ENCODE results near the gene EXOC3. TPM values are rescaled to one million over a fixed set of nuclear protein-coding genes. Genes with fewer than 3 reads are reported as not detected.

The EXOC3 gene
- total RNA-seq, 4 donors from 2014 or later = 44.3 to 81.7 (median 54.0) TPM

DNA sequence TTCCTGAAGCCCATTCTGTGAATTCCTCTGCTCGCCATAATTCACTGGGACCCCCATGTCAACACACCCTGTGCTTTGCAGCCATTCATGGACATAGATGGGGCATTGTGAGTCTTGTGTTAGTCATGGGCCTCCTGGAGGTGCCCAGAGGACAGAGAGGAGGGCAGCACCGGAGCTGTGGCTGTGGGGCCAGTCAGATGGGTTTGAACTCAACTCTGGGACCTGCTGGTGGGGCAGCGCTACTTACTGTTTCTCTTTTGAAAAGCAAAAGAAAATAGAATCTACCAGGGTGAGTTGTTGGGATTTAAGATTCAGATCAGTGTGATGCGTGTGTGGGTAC, 11.3 kb upstream of the EXOC3 start:
- H3K27ac ChIP-seq = no peak overlapping the region
- ATAC-seq = no peak
- H3K9me3 ChIP-seq = no peaks in the 10 kb centered on the region
- no peak overlapping the region for H3K4me3 ChIP-seq
- no peaks in the 10 kb centered on the region for H3K36me3 ChIP-seq
- in situ Hi-C loops (cut with MboI; ENCODE audit: low sequenced_read_pairs in 4 of 4) (no loop called here), intact Hi-C loops (cut with DNase I; ENCODE audit: low total_unique reads) (no loop called here)
- TF ChIP-seq, protein P1, sequence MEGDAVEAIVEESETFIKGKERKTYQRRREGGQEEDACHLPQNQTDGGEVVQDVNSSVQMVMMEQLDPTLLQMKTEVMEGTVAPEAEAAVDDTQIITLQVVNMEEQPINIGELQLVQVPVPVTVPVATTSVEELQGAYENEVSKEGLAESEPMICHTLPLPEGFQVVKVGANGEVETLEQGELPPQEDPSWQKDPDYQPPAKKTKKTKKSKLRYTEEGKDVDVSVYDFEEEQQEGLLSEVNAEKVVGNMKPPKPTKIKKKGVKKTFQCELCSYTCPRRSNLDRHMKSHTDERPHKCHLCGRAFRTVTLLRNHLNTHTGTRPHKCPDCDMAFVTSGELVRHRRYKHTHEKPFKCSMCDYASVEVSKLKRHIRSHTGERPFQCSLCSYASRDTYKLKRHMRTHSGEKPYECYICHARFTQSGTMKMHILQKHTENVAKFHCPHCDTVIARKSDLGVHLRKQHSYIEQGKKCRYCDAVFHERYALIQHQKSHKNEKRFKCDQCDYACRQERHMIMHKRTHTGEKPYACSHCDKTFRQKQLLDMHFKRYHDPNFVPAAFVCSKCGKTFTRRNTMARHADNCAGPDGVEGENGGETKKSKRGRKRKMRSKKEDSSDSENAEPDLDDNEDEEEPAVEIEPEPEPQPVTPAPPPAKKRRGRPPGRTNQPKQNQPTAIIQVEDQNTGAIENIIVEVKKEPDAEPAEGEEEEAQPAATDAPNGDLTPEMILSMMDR (IDR thresholded peaks at IDR 0.05 in 4 of 5, conservative IDR thresholded peaks at IDR 0.05 in 1 of 5) = no peak
- no peak for TF ChIP-seq POLR2A (IDR thresholded peaks at IDR 0.05)
- peaks cover 3 to 20% (median 12%) of the 10 kb centered on the region in 3 donors for H3K27me3 ChIP-seq
- H3K4me1 ChIP-seq = no peaks in the 10 kb centered on the region
- DNase-seq = no peak

DNA sequence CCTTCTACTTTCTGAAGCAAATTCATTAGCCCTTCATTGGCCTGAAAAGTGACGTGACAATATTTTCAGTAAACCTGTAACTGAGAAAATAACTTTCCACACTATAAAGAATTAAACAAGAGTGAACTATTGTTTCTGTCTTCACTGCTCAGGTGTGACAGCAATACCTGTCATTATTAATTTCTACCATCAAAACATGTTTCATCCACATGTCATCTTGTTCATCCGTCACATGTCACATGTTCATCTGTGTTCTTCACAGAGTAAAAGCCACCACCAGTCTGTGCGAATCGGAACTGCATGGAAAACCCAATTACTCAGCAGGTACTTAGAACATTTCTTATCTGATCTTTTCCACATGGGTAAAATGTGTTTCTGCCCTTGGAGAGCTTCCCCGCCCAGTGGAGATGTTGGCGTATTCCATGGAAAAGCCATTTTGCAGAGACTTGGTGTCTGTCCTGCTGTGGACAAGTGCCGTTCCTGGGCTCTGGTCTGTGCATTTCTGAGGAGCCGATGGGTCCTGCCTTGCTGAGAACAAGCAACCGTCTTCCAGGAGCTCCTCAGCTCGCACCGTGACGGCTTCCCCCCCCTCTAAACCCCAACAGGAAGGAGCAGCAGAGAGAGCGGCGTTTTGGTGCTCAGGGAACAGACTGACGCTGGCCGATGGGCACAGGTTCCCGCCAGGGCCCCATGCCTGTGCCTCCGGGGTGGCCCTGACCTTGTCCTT, 10.6 kb upstream of the EXOC3 start:
- H3K27ac ChIP-seq = no peak overlapping the region
- peaks cover 7 to 24% (median 12%) of the 10 kb centered on the region in 3 donors for H3K27me3 ChIP-seq
- no peaks in the 10 kb centered on the region for H3K9me3 ChIP-seq
- H3K4me3 ChIP-seq = no peak overlapping the region
- in situ Hi-C loops (cut with MboI; ENCODE audit: low sequenced_read_pairs in 4 of 4) (no loop called here), intact Hi-C loops (cut with DNase I; ENCODE audit: low total_unique reads) (no loop called here)
- no peaks in the 10 kb centered on the region for H3K36me3 ChIP-seq
- H3K4me1 ChIP-seq = no peaks in the 10 kb centered on the region
- ATAC-seq (no peak), DNase-seq (no peak)
- TF ChIP-seq, protein P1 (IDR thresholded peaks at IDR 0.05 in 4 of 5, conservative IDR thresholded peaks at IDR 0.05 in 1 of 5) = no peak
- TF ChIP-seq POLR2A (IDR thresholded peaks at IDR 0.05) = no peak

DNA sequence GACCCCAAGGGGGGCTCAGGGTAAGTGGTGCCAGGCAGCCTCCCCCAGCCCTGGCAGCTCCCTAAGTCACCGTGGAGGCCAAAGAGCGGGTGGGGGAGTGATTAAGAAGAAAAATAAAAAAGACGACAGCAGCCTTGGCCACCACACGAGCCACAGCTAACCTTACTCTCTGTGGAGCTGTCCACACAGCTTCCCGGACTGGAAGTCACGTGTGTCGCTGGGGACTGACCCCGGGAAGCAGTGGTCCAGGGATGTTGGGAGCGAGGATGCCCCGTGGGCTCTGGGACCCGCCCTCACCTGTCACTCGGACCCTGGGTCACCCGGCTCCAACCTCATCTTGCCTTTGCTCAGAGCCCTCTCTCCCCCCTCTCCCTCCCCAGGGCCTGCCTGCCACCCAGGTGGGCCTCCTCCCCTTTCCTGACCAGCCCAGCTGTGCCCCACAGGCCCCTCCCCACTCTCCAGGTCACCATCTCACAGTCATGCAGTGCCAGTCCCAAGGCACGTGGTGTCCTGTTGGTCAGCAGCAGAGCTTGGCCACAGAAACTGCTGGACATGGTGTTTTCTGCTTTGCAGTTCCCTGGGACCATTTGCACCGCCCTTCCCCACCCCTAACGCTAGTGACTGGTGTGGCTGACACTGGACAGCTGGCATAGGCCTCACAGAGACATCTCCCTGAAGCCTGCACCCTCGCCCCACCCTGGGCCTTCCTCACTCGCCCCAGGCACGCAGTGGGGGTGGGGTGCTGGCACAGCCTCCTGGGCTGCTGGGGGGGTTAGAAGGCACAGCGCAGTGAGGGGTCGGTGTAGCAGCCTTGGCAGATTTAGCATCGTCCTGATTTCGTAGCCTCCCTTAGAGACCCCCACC, 9.8 kb upstream of the EXOC3 start:
- TF ChIP-seq POLR2A (IDR thresholded peaks at IDR 0.05) = no peak
- TF ChIP-seq, protein P1 (IDR thresholded peaks at IDR 0.05 in 4 of 5, conservative IDR thresholded peaks at IDR 0.05 in 1 of 5) = no peak
- intact Hi-C loops (cut with DNase I; ENCODE audit: low total_unique reads) = no loop called here
- Histone ChIP-seq H3K27ac (no peak overlapping the region), H3K4me1 (no peaks in the 10 kb centered on the region), H3K27me3 (peaks cover 9 to 21% (median 12%) of the 10 kb centered on the region in 3 donors), H3K36me3 (no peaks in the 10 kb centered on the region), H3K9me3 (no peaks in the 10 kb centered on the region), H3K4me3 (no peak overlapping the region)
- in situ Hi-C loops (cut with MboI; ENCODE audit: low sequenced_read_pairs in 4 of 4) = no loop called here
- DNase-seq (no peak), ATAC-seq (no peak)

DNA sequence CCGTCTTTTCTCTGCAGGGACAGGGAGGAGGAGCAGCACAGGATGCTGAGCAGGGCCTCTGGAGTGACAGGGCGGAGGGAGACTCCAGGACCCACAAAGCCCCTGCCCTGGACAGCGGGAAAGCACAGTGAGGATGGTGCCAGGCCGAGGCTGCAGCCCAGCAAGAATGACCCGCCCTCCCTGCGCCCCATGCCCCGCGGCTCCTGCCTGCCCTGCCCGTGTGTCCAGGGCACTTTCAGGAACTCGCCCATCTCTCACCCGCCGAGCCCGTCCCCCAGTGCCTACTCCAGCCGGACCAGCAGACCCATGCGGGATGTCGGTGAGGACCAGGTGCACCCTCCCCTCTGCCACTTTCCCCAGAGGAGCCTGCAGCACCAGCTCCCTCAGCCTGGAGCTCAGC, 9.1 kb upstream of the EXOC3 start:
- Histone ChIP-seq H3K27ac (no peak overlapping the region), H3K4me1 (no peaks in the 10 kb centered on the region), H3K36me3 (no peaks in the 10 kb centered on the region), H3K27me3 (peaks cover 7 to 19% (median 10%) of the 10 kb centered on the region in 3 donors), H3K9me3 (no peaks in the 10 kb centered on the region), H3K4me3 (no peak overlapping the region)
- intact Hi-C loops (cut with DNase I; ENCODE audit: low total_unique reads) = no loop called here
- ATAC-seq = no peak
- in situ Hi-C loops (cut with MboI; ENCODE audit: low sequenced_read_pairs in 4 of 4) = no loop called here
- no peak for DNase-seq
- no peak for TF ChIP-seq POLR2A (IDR thresholded peaks at IDR 0.05)
- TF ChIP-seq, protein P1 (IDR thresholded peaks at IDR 0.05 in 4 of 5, conservative IDR thresholded peaks at IDR 0.05 in 1 of 5) = no peak

Measured in gastrocnemius medialis (tissue), 4 donors.